BLaER1 treated with 17β-estradiol and CSF1 and Interleukin-3, amounts not matched to agents 10 nM and 100 nM (cell line): Measurements from ENCODE around the gene IFI27.
"Not testable (repeated sequence)": the region's sequence is repeated elsewhere in the genome, so short reads cannot be mapped to it uniquely, and the experiment has no call there.

Source experiments
- H3K27ac ChIP-seq, 11 experiments: shearing (Covaris generic); formaldehyde crosslinking; 2 replicates each; pipeline ENCODE4 v1.8.1; 2022
- H3K27me3 ChIP-seq, 11 experiments: shearing (Covaris generic); formaldehyde crosslinking; 2 replicates each; pipeline ENCODE4 v1.8.1; 2022
- H3K36me3 ChIP-seq, 11 experiments: shearing (Covaris generic); formaldehyde crosslinking; 2 replicates each; pipeline ENCODE4 v1.8.1; 2022
- H3K4me1 ChIP-seq, 10 experiments: shearing (Covaris generic); formaldehyde crosslinking; 2 replicates each; pipeline ENCODE4 v1.8.1; 2022
- H3K4me2 ChIP-seq, 11 experiments: shearing (Covaris generic); formaldehyde crosslinking; 2 replicates each; pipeline ENCODE4 v1.8.1; 2022
- H3K4me3 ChIP-seq, 10 experiments: shearing (Covaris generic); formaldehyde crosslinking; 2 replicates each; pipeline ENCODE4 v1.8.1; 2022
- H3K9ac ChIP-seq, 11 experiments: shearing (Covaris generic); formaldehyde crosslinking; 2 replicates each; pipeline ENCODE4 v1.8.1; 2022
- H3K9me3 ChIP-seq, 11 experiments: shearing (Covaris generic); formaldehyde crosslinking; replicated peaks in 1 of 11; 2 replicates each; pipeline ENCODE4 v1.8.1; 2022
- H4K20me1 ChIP-seq, 11 experiments: shearing (Covaris generic); formaldehyde crosslinking; 2 replicates each; pipeline ENCODE4 v1.8.1; 2022
- Cebpa-rat ChIP-seq, 11 experiments: shearing (Covaris generic); IDR thresholded peaks; 2 replicates each; pipeline ENCODE4 v1.8.1; 2022

IFI27 gene

DNA sequence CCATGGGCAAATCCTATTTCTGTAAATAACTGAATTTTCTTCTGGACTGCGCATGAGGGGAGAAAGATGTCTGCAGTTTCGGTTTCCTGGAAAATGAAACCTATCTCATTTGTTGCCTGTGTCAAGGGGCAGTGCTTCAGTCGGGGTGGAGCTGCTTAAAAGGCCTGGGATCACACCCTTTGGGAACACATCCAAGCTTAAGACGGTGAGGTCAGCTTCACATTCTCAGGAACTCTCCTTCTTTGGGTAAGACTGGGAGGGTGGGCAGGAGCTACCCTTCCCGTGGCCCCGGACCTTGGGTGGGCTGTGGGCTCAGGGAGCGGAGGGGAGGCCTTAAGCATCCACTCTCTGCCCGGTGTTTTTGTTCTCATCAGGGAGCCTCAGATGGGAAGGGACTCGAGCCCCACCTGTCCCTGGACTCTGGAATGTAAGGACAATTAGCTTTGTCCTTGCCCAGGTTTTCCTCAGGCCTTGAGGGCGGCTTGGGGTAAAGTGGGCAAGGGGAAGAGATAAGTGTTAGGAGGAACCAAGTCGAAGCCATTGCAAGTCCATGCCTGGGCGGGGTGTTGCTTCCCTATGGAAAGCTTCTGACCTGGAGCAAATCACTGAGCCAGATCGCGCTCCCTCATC lies at the start of gene IFI27:
IFI27 (plus strand) TSS at position 185 of the 630 bp plus-strand sequence.
- H3K9me3 ChIP-seq, result no peaks in the 10 kb centered on the region
- no peaks in the 10 kb centered on the region for H3K27me3 ChIP-seq
- H3K9ac ChIP-seq, result no peak within 1 kb of the TSS
- TF ChIP-seq Cebpa-rat (IDR thresholded peaks at IDR 0.05), result no peak
- no peak within 1 kb of the TSS for H3K4me3 ChIP-seq
- peaks cover 0 to 10% (median 6%) of the 10 kb centered on the region in 10 experiments; a peak in 9 of 20 replicates for H3K4me1 ChIP-seq
- no peak within 1 kb of the TSS for H3K27ac ChIP-seq
- no peaks in the 10 kb centered on the region for H3K36me3 ChIP-seq
- H3K4me2 ChIP-seq, result no peak within 1 kb of the TSS
- H4K20me1 ChIP-seq, result no peaks in the 10 kb centered on the region

DNA sequence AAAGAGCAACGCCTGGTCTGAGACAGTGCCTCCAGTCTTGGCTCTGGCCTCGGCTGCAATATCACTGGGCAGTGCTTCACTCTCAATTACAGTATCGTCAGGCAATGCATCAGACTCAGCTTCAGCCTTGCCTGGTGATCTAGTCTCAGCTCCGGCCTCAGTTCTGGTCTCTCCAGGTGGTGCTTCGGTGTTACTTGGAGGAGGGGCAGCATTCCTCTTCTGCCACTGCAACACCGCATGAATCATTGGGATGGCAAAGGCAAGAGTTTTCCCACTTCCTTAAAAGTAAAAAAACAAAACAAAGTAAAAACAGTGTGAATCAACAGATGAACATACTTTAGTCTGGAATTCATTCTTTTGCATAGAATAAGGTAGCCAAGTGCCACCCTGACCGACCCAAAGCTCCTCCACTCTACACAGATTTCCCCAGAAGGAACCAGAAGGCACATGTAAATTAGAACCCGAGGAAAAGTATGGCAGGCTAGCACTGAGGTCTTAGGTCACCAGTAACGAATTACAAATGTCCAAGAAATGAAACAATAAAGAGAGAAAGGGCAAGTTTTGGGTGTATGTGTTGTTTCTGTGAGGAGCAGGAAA lies 48.1 kb upstream of the IFI27 start:
- no peak overlapping the region for H3K4me3 ChIP-seq
- H4K20me1 ChIP-seq, result peaks cover 71 to 100% (median 98%) of the 10 kb centered on the region in 11 experiments
- no peaks in the 10 kb centered on the region for H3K27me3 ChIP-seq
- peak overlapping the region in 3 of 11 experiments; percentile 19 to 43 (median 43); a peak in 3 of 22 replicates for H3K27ac ChIP-seq
- no peak for TF ChIP-seq Cebpa-rat (IDR thresholded peaks at IDR 0.05)
- H3K36me3 ChIP-seq, result peaks cover 63 to 96% (median 89%) of the 10 kb centered on the region in 11 experiments
- H3K4me2 ChIP-seq, result peak overlapping the region in 6 of 11 experiments; percentile 13 to 75 (median 50); a peak in 10 of 22 replicates
- H3K4me1 ChIP-seq, result peaks cover 14 to 38% (median 24%) of the 10 kb centered on the region in 10 experiments
- peaks cover 2 to 6% (median 4%) of the 10 kb centered on the region in 11 experiments; a peak in 18 of 22 replicates for H3K9me3 ChIP-seq
- 0 out of 22 replicates have a peak overlapping the region, but pooled peaks of 1 of the 11 experiments have one; percentile 20 for H3K9ac ChIP-seq

DNA sequence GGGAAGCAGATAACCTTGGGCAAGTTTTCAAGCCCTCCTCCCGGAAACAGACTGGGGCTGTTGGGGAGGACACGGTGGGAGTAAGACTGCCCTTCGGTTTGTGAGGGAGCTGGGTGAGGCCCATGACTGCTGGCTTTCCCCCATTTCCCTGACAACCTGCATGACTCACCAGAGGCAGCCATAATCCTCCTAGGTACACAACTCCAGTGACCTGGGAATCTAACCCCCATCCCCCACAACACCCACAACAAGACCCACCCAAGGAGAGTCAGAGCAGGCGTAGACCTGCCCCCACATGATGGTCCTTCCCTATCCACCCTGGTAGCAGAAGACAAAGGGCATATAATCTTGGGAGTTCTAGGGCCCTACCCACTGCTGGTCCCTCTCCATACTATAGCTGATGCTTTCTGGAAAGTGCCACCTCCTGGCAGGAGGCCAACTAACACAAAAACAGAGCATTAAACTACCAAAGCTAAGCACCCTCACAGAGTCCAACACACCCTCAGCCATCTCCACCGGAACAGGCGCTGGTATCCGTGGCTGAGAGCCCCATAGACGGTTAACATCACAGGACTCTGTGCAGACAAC lies 44.4 kb upstream of the IFI27 start:
- peaks cover 0 to 21% (median 8%) of the 10 kb centered on the region in 10 experiments; a peak in 11 of 20 replicates for H3K4me1 ChIP-seq
- H3K27me3 ChIP-seq, result no peaks in the 10 kb centered on the region
- no peak overlapping the region for H3K4me3 ChIP-seq
- peaks cover 42 to 96% (median 81%) of the 10 kb centered on the region in 11 experiments for H3K36me3 ChIP-seq
- no peak overlapping the region for H3K9ac ChIP-seq
- H4K20me1 ChIP-seq, result peaks cover 44 to 93% (median 72%) of the 10 kb centered on the region in 11 experiments
- no peak overlapping the region for H3K4me2 ChIP-seq
- TF ChIP-seq Cebpa-rat (IDR thresholded peaks at IDR 0.05), result no peak
- peaks cover 39 to 43% (median 41%) of the 10 kb centered on the region in 11 experiments for H3K9me3 ChIP-seq
- no peak overlapping the region for H3K27ac ChIP-seq

DNA sequence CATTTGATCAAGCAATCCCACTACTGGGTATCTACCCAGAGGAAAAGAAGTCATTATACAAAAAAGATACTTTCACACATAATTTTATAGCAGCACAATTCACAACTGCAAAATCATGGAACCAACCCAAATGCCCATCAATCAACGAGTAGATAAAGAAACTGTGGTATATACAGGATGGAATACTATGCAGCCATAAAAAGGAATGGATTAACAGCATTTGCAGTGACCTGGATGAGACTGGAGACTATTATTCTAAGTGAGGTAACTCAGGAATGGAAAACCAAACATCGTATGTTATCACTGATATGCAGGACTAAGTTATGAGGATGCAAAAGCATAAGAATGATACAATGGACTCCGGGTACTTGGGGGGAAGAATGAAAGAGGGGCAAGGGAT lies 38.5 kb upstream of the IFI27 start:
- H3K4me1 ChIP-seq, H3K4me2 ChIP-seq, H3K27ac ChIP-seq, H3K27me3 ChIP-seq, H3K9ac ChIP-seq: not testable (repeated sequence)
- Histone ChIP-seq H3K4me3 (peak overlapping the region in 1 of 10 experiments; percentile 38; a peak in 1 of 20 replicates), H3K9me3 (peaks cover 97 to 100% (median 99%) of the 10 kb centered on the region in 11 experiments), H3K36me3 (peaks cover 66 to 100% (median 93%) of the 10 kb centered on the region in 11 experiments), H4K20me1 (peaks cover 0 to 70% (median 15%) of the 10 kb centered on the region in 11 experiments; a peak in 13 of 22 replicates)

DNA sequence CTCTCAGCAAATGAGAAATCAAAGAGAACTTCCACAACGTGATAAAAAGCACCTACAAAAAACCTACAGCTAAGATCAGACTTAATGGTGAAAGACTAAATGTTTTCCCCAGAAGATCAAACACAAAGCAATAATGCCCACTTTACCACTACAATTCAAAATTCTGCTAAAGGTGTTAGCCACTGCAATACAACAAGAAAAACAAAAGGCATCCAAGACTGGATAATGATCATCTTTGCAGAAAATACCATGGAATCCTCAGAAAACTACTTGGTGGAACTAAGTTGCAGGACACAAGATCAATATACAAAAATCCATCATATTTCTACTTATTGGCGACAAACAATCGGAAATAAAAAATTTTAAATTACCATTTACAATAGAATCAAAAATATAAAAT lies 36.0 kb upstream of the IFI27 start:
- Histone ChIP-seq H3K9ac (no peak overlapping the region), H3K4me3 (no peak overlapping the region), H3K4me1 (peaks cover 21 to 26% (median 25%) of the 10 kb centered on the region in 10 experiments), H3K36me3 (peaks cover 84 to 100% (median 98%) of the 10 kb centered on the region in 11 experiments), H3K27ac (no peak overlapping the region), H3K4me2 (no peak overlapping the region), H3K27me3 (no peaks in the 10 kb centered on the region), H3K9me3 (peaks cover 78 to 95% (median 88%) of the 10 kb centered on the region in 11 experiments), H4K20me1 (peaks cover 13 to 72% (median 27%) of the 10 kb centered on the region in 11 experiments; a peak in 20 of 22 replicates)
- no peak for TF ChIP-seq Cebpa-rat (IDR thresholded peaks at IDR 0.05)

DNA sequence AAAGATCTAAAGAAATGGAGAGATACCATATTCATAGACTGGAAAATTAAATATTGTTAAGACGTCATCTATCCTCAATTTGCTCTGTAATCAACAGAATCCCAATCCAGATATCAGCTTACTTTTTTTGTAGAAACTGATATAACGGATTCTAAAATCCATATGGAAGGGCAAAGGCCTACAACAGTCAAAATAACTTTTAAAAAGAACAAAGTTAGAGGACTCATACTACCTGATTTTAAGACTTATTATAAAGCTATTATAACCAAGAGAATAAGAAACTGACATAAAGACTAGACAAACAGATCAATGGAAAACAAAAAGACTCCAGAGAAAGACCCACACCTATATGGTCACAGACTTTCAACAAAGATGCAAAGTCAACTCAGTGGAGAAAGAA lies 35.5 kb upstream of the IFI27 start:
- Histone ChIP-seq H4K20me1 (peaks cover 18 to 75% (median 31%) of the 10 kb centered on the region in 11 experiments; a peak in 20 of 22 replicates), H3K36me3 (peaks cover 80 to 97% (median 93%) of the 10 kb centered on the region in 11 experiments), H3K27me3 (no peaks in the 10 kb centered on the region), H3K9ac (no peak overlapping the region), H3K4me1 (peaks cover 26 to 31% (median 29%) of the 10 kb centered on the region in 10 experiments), H3K4me2 (no peak overlapping the region), H3K4me3 (peak overlapping the region in 1 of 10 experiments; percentile 23; a peak in 1 of 20 replicates), H3K27ac (no peak overlapping the region), H3K9me3 (peaks cover 73 to 90% (median 84%) of the 10 kb centered on the region in 11 experiments)
- no peak for TF ChIP-seq Cebpa-rat (IDR thresholded peaks at IDR 0.05)

DNA sequence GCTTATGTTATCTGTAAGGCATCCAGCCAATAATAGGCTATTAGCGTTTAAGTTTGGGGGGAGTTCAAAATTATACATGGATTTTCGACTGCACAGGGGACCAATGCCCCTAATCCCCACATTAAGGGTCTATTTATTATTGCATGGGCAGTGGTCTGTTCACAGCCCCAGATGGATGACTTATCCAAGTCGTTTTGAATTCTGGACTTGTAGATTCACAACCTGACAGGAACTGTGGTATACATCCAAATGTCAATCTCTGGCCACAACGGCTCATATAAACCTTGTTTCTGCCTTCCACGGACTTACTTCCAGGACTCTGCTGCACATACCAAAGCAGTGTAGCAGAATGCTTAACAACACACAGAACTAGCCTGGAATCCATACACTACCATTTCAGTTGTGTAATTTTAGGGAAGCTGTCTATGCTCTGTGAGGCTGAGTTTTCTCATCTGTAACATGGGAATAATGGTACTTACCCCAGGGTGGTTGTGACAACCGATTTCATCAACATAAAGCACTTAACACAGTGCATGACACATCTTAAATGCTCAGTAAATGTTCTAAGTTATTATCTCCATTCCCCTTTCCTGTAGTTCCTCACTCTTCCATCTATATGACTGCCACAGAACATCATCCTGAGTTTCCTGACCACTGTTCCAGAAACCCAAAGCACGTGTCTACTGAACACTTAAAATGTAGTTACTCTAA lies 33.3 kb upstream of the IFI27 start:
- Histone ChIP-seq H3K9ac (no peak overlapping the region), H3K4me3 (peak overlapping the region; percentile 10 to 99 (median 82); a peak in 15 of 20 replicates), H3K9me3 (peaks cover 51 to 68% (median 61%) of the 10 kb centered on the region in 11 experiments), H3K4me2 (peak overlapping the region; percentile 69 to 99 (median 92)), H3K4me1 (peaks cover 35 to 40% (median 37%) of the 10 kb centered on the region in 10 experiments), H3K27ac (no peak overlapping the region), H3K27me3 (no peaks in the 10 kb centered on the region), H3K36me3 (peaks cover 62 to 74% (median 71%) of the 10 kb centered on the region in 11 experiments), H4K20me1 (peaks cover 19 to 80% (median 38%) of the 10 kb centered on the region in 11 experiments; a peak in 20 of 22 replicates)
- no peak for TF ChIP-seq Cebpa-rat (IDR thresholded peaks at IDR 0.05)

DNA sequence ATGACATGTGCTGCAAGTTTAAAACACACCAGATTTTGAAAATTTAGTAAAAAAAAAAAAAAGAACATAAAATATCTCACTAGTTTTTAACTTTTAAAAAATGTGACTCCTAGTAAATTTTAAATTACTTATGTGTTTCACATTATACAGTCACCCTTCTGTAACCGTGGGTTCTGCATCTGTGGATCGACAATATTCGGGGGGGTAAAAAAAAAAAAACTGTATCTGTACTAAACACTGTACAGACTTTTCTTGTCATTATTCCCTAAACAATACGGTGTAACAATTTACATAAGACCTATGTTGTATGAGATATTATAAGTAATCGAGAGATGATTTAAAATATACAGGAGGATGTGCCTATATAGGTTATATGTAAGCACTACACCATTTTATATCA lies 32.7 kb upstream of the IFI27 start:
- no peaks in the 10 kb centered on the region for H3K27me3 ChIP-seq
- no peak overlapping the region for H3K9ac ChIP-seq
- H3K4me2 ChIP-seq, result peak overlapping the region; percentile 69 to 99 (median 92)
- peak overlapping the region; percentile 82 to 99 (median 94); a peak in 17 of 20 replicates for H3K4me3 ChIP-seq
- H3K9me3 ChIP-seq, result peaks cover 45 to 68% (median 57%) of the 10 kb centered on the region in 11 experiments
- peaks cover 19 to 74% (median 38%) of the 10 kb centered on the region in 11 experiments; a peak in 20 of 22 replicates for H4K20me1 ChIP-seq
- peaks cover 58 to 69% (median 66%) of the 10 kb centered on the region in 11 experiments for H3K36me3 ChIP-seq
- no peak overlapping the region for H3K27ac ChIP-seq
- H3K4me1 ChIP-seq, result peaks cover 36 to 41% (median 38%) of the 10 kb centered on the region in 10 experiments
- no peak for TF ChIP-seq Cebpa-rat (IDR thresholded peaks at IDR 0.05)
